Nephron (organoid): ENCODE measurements around the gene STOX2.

Experiments
- H3K27ac Mint-ChIP-seq, 3 experiments: 2 replicates each; pipeline ENCODE4 v1.8.0; 2020; ENCODE audit warnings: mixed read lengths in 3 of 3, mild to moderate bottlenecking in 2 of 3, moderate library complexity in 1 of 3
- H3K27me3 Mint-ChIP-seq: 2 replicates; pipeline ENCODE4 v1.8.0; 2021; ENCODE audit warnings: low read depth, mild to moderate bottlenecking, moderate library complexity, mixed read lengths
- H3K36me3 Mint-ChIP-seq: 2 replicates; pipeline ENCODE4 v1.8.0; 2020; ENCODE audit warnings: low read depth, mixed read lengths
- H3K4me1 Mint-ChIP-seq: 2 replicates; pipeline ENCODE4 v1.8.0; 2020; ENCODE audit warnings: mixed read lengths
- H3K4me3 Mint-ChIP-seq, 3 experiments: 2 replicates each; pipeline ENCODE4 v1.8.0; 2020; ENCODE audit warnings: mild to moderate bottlenecking in 3 of 3, mixed read lengths in 3 of 3, moderate library complexity in 2 of 3
- H3K9me3 Mint-ChIP-seq: 2 replicates; pipeline ENCODE4 v1.8.0; 2020; ENCODE audit warnings: mixed read lengths
- TF ChIP-seq, protein P1 (sequence below), 3 experiments: fragments of 200-600 bp; sonication (generic); IDR thresholded peaks; one replicate each; pipeline ENCODE4 v1.5.0; 2021; ENCODE audit warnings: antibody characterized with exemption in 3 of 3; ENCODE audit not compliant: unreplicated experiment in 3 of 3

The STOX2 gene

GRCh38 chr4:183860731-183861130, 44.4 kb upstream of the STOX2 start:
- peaks cover 2% of the 10 kb centered on the region for H3K9me3 Mint-ChIP-seq
- no peak overlapping the region for H3K27ac Mint-ChIP-seq
- TF ChIP-seq, protein P1, sequence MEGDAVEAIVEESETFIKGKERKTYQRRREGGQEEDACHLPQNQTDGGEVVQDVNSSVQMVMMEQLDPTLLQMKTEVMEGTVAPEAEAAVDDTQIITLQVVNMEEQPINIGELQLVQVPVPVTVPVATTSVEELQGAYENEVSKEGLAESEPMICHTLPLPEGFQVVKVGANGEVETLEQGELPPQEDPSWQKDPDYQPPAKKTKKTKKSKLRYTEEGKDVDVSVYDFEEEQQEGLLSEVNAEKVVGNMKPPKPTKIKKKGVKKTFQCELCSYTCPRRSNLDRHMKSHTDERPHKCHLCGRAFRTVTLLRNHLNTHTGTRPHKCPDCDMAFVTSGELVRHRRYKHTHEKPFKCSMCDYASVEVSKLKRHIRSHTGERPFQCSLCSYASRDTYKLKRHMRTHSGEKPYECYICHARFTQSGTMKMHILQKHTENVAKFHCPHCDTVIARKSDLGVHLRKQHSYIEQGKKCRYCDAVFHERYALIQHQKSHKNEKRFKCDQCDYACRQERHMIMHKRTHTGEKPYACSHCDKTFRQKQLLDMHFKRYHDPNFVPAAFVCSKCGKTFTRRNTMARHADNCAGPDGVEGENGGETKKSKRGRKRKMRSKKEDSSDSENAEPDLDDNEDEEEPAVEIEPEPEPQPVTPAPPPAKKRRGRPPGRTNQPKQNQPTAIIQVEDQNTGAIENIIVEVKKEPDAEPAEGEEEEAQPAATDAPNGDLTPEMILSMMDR (IDR thresholded peaks at IDR 0.05; ENCODE audit: unreplicated experiment in 3 of 3), result no peak
- H3K27me3 Mint-ChIP-seq, result peaks cover 8% of the 10 kb centered on the region
- H3K36me3 Mint-ChIP-seq, result no peaks in the 10 kb centered on the region
- peaks cover 22% of the 10 kb centered on the region for H3K4me1 Mint-ChIP-seq
- H3K4me3 Mint-ChIP-seq, result no peak overlapping the region

DNA sequence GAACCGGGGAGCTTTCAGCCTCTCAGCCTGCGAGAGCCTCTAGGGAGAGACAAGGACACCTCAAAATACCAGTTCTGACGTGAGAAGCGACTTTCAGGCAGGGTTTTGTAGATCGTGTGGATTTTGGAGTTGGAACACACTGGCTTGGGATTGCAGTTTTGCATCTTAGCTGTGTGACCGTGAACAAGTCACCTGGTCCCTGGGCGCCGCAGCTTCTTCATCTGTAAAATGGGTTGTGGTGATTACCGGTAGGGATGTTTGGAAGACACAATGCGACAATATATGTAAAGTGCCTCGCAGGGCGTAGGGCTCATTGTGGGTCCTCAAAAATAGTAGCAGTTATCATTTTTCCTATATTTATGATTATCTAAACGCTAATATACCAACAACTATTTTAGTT, 43.7 kb upstream of the STOX2 start:
- Mint-ChIP-seq H3K36me3 (no peaks in the 10 kb centered on the region), H3K4me3 (no peak overlapping the region), H3K4me1 (peaks cover 15% of the 10 kb centered on the region), H3K27ac (no peak overlapping the region), H3K9me3 (peaks cover 2% of the 10 kb centered on the region), H3K27me3 (peaks cover 12% of the 10 kb centered on the region)
- TF ChIP-seq, protein P1 (IDR thresholded peaks at IDR 0.05; ENCODE audit: unreplicated experiment in 3 of 3), result no peak

DNA sequence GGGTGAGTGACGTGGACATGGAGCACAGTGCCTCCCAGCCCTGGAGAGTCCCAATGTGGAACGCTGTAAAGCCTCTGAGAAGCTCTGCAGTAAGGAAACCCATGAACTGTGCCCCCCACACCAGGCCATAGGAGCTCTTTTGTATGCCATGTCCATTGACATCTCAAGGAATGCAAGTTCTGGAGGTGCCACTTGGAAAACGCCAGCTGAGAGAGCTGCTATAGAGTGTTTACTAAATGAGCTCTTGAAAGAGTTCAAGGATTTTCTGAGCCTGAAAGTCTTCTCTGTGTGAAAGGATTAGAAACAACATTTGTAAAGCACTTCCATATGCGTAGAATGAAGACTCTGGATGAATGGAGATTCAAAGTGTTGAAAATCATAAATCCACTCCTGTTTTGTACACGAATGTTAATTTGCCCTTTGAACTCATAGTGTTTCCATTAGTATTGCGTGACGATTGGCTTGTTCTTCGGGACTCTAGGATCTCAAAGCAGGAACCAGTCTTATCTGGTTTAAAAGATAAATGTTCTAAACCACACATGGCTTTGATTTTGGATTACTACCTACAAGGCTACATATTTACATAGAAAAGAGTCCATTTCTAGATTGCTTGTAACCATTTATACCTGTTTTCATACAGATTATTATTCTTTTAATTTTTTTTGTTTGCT, 41.8 kb upstream of the STOX2 start:
- H3K36me3 Mint-ChIP-seq, result no peaks in the 10 kb centered on the region
- no peaks in the 10 kb centered on the region for H3K9me3 Mint-ChIP-seq
- H3K27me3 Mint-ChIP-seq, result peaks cover 16% of the 10 kb centered on the region
- TF ChIP-seq, protein P1 (IDR thresholded peaks at IDR 0.05; ENCODE audit: unreplicated experiment in 3 of 3), result no peak
- H3K27ac Mint-ChIP-seq, result no peak overlapping the region
- no peak overlapping the region for H3K4me3 Mint-ChIP-seq
- H3K4me1 Mint-ChIP-seq, result peaks cover 8% of the 10 kb centered on the region

DNA sequence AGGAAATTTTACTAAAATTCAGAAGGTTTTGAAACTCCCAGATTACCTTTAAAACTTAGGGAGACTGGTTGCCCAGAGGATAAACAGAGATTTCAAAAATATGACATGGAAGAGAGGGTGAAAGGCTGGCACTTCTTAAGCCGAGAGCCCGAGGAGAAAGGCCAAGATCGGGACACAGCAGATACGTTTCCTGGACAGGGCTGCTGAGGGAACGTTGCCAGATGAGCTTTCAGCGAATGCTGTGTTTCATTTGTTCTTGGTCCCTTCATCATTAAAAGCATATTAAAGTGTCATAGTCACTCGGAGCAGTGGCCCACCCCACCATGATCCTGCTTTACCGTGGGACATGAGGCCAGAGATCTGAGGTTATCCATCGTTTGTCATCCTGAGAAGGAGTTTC, 37.9 kb upstream of the STOX2 start:
- Mint-ChIP-seq H3K27me3 (peaks cover 15% of the 10 kb centered on the region), H3K4me3 (no peak overlapping the region), H3K9me3 (no peaks in the 10 kb centered on the region), H3K4me1 (no peaks in the 10 kb centered on the region), H3K27ac (no peak overlapping the region), H3K36me3 (no peaks in the 10 kb centered on the region)
- TF ChIP-seq, protein P1 (IDR thresholded peaks at IDR 0.05; ENCODE audit: unreplicated experiment in 3 of 3), result no peak

DNA sequence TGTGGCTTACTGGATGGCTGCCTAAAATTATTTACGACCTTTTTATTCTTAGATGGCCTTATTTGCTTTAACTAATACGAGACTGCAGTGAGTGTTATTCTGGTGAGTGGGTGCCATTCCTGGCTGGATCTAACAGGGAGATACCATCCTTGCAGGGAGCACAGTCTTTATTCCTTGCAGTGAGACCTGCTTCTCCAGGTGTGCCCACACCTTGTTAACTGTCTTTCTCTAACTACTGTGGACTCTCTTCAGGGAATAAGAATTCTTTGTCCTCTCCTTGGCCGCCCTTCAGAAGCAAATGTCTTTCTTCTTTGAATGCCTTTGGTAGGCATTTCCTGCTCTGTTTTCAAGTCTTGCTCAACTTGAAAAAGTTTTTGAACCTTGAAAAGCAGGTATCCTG, 34.1 kb upstream of the STOX2 start:
- no peak overlapping the region for H3K4me3 Mint-ChIP-seq
- H3K9me3 Mint-ChIP-seq, result no peaks in the 10 kb centered on the region
- no peaks in the 10 kb centered on the region for H3K36me3 Mint-ChIP-seq
- peaks cover 10% of the 10 kb centered on the region for H3K27me3 Mint-ChIP-seq
- TF ChIP-seq, protein P1 (IDR thresholded peaks at IDR 0.05; ENCODE audit: unreplicated experiment in 3 of 3), result no peak
- H3K4me1 Mint-ChIP-seq, result peaks cover 7% of the 10 kb centered on the region
- no peak overlapping the region for H3K27ac Mint-ChIP-seq

- no peaks in the 10 kb centered on the region for H3K9me3 Mint-ChIP-seq
- peaks cover 11% of the 10 kb centered on the region for H3K27me3 Mint-ChIP-seq
- peaks cover 13% of the 10 kb centered on the region for H3K4me1 Mint-ChIP-seq
Measured at GRCh38 chr4:183871581-183871980, 33.5 kb upstream of the STOX2 start.

More at GRCh38 chr4:183871581-183871980, 33.5 kb upstream of the STOX2 start:
- Mint-ChIP-seq H3K4me3 (no peak overlapping the region), H3K36me3 (no peaks in the 10 kb centered on the region), H3K27ac (no peak overlapping the region)
- TF ChIP-seq, protein P1 (IDR thresholded peaks at IDR 0.05; ENCODE audit: unreplicated experiment in 3 of 3), result no peak
